Subcutaneous adipose tissue (tissue), 4 donors: ENCODE measurements around the gene ZMAT1. TPM values are rescaled to one million over a fixed set of nuclear protein-coding genes. Genes with fewer than 3 reads are reported as not detected.

Experiments
- CTCF ChIP-seq: fragments of 450-650 bp; IDR thresholded peaks from one replicate; pipeline ENCODE4 v1.5.1; 2016; ENCODE audit warnings: low read depth, mild to moderate bottlenecking, control low read depth, antibody characterized with exemption, moderate library complexity
- total RNA-seq, 4 donors: library from RNA; depleted of rRNA; stranded (reverse); fragments of >200 nt; gene quantifications; one replicate each; pipeline ENCODE4 v1.1.0, GENCODE V29; 2016

The ZMAT1 gene
- 10 to 100 TPM; 12.1 to 17.1 (median 13.8) TPM for total RNA-seq

- no peak for TF ChIP-seq CTCF
These were observed at the start of gene ZMAT1 for GRCh38 chrX:101931488-101932248. Gene ZMAT1 (minus strand): TSS chrX:101932027. CDS start chrX:101932008, 19 bp downstream.

- TF ChIP-seq CTCF = no peak
These were observed 45.3 kb upstream of the ZMAT1 start for GRCh38 chrX:101977106-101977505.

GRCh38 chrX:101973066-101973465 lies 41.2 kb upstream of the ZMAT1 start:
- no peak for TF ChIP-seq CTCF

GRCh38 chrX:101958139-101958538 lies 26.3 kb upstream of the ZMAT1 start:
- no peak for TF ChIP-seq CTCF

GRCh38 chrX:101957174-101957573 lies 25.3 kb upstream of the ZMAT1 start:
- no peak for TF ChIP-seq CTCF

- no peak for TF ChIP-seq CTCF
These were observed 24.7 kb upstream of the ZMAT1 start for GRCh38 chrX:101956556-101956955.

GRCh38 chrX:101950581-101950980 lies 18.8 kb upstream of the ZMAT1 start:
- no peak for TF ChIP-seq CTCF
